IMR-90 (cell line): ENCODE data around the gene URAD. TPM values are rescaled to one million over a fixed set of nuclear protein-coding genes. Genes with fewer than 3 reads are reported as not detected.

Experiments
- ATAC-seq: fragments of 200-7000 bp; cut with Tn5 transposase; 2 replicates; pipeline ENCODE4 v1.9.1; 2020; ENCODE audit warnings: low read depth, mild to moderate bottlenecking, moderate library complexity
- BruUV-seq: library from RNA; stranded (reverse); fragments of 400-500 nt; replicated peaks from 2 replicates; lab custom pipeline; 2021; lab: Mats Ljungman, UMichigan
- CTCF ChIA-PET: fragments of 300-600 bp; formaldehyde crosslinking; extraction: SDS; loops from one replicate; lab custom pipeline; 2021; ENCODE audit warnings: antibody characterized with exemption; lab: Yijun Ruan, JAX
- POLR2A ChIA-PET: fragments of 300-600 bp; sonication (Branson Sonifier 250); formaldehyde crosslinking; loops from one replicate; lab custom pipeline; 2022; ENCODE audit warnings: antibody characterized with exemption; ENCODE audit not compliant: unreplicated experiment; lab: Charles Lee
- DNase-seq: peaks from one replicate; pipeline ENCODE4 v3.0.0; 2013
- H2AFZ ChIP-seq: replicated peaks from 2 replicates; pipeline ENCODE3; 2013; ENCODE audit warnings: low read length, mild to moderate bottlenecking; ENCODE audit not compliant: poor library complexity
- H2AK5ac ChIP-seq: 2 replicates; pipeline ENCODE4 v1.6.1; 2013; ENCODE audit warnings: low read depth, low read length, inconsistent platforms
- H2AK9ac ChIP-seq: replicated peaks from 2 replicates; pipeline ENCODE3; 2013; ENCODE audit warnings: mild to moderate bottlenecking, low read depth, low read length, moderate library complexity; ENCODE audit not compliant: poor library complexity
- H2BK120ac ChIP-seq: 2 replicates; pipeline ENCODE4 v1.6.1; 2013; ENCODE audit warnings: low read depth, low read length, inconsistent platforms
- H2BK15ac ChIP-seq: 3 replicates; pipeline ENCODE4 v1.6.1; 2013; ENCODE audit warnings: low read depth, low read length, inconsistent platforms
- H2BK20ac ChIP-seq: 2 replicates; pipeline ENCODE4 v1.6.1; 2013; ENCODE audit warnings: low read depth, mild to moderate bottlenecking, inconsistent platforms, low read length, moderate library complexity
- H2BK5ac ChIP-seq: 2 replicates; pipeline ENCODE4 v1.6.1; 2013; ENCODE audit warnings: mild to moderate bottlenecking, low read depth, low read length, inconsistent platforms; ENCODE audit not compliant: poor library complexity, severe bottlenecking
- H3K14ac ChIP-seq: replicated peaks from 2 replicates; pipeline ENCODE4 v1.6.1; 2013; ENCODE audit warnings: low read depth, low read length, inconsistent platforms
- H3K18ac ChIP-seq: 2 replicates; pipeline ENCODE4 v1.6.1; 2013; ENCODE audit warnings: low read depth, low read length, control low read depth
- H3K23ac ChIP-seq: 2 replicates; pipeline ENCODE4 v1.6.1; 2013; ENCODE audit warnings: low read depth, low read length, inconsistent platforms
- H3K27ac ChIP-seq: 2 replicates; pipeline ENCODE4 v1.5.1; 2013; ENCODE audit warnings: mild to moderate bottlenecking, control low read depth, low read length; ENCODE audit not compliant: insufficient read depth
- H3K27me3 ChIP-seq: 2 replicates; pipeline ENCODE4 v1.6.1; 2013; ENCODE audit warnings: low read length; ENCODE audit not compliant: control insufficient read depth, insufficient read depth
- H3K36me3 ChIP-seq: 2 replicates; pipeline ENCODE4 v1.6.1; 2013; ENCODE audit warnings: low read length, mixed read lengths; ENCODE audit not compliant: control insufficient read depth, insufficient read depth
- H3K4ac ChIP-seq: 2 replicates; pipeline ENCODE4 v1.6.1; 2013; ENCODE audit warnings: low read depth, low read length, inconsistent platforms
- H3K4me1 ChIP-seq: 2 replicates; pipeline ENCODE4 v1.6.1; 2013; ENCODE audit warnings: low read length, mixed read lengths; ENCODE audit not compliant: control insufficient read depth, insufficient read depth
- H3K4me2 ChIP-seq: 2 replicates; pipeline ENCODE4 v1.6.1; 2013; ENCODE audit warnings: low read depth, mild to moderate bottlenecking, control low read depth, low read length, moderate library complexity
- H3K4me3 ChIP-seq: 2 replicates; pipeline ENCODE4 v1.5.1; 2013; ENCODE audit warnings: low read depth, mild to moderate bottlenecking, control low read depth, low read length, moderate library complexity; ENCODE audit not compliant: insufficient read depth
- H3K56ac ChIP-seq: 2 replicates; pipeline ENCODE4 v1.6.1; 2013; ENCODE audit warnings: low read length, inconsistent platforms; ENCODE audit not compliant: insufficient read depth; ENCODE audit errors: extremely low read depth
- H3K79me1 ChIP-seq, 2 experiments: 2 replicates each; pipeline ENCODE4 v1.6.1; 2013; ENCODE audit warnings: low read length in 2 of 2, inconsistent platforms in 1 of 2, low read depth in 1 of 2
- H3K9ac ChIP-seq: 2 replicates; pipeline ENCODE4 v1.6.1; 2013; ENCODE audit warnings: low read depth, low read length, control low read depth
- H3K9me1 ChIP-seq: 2 replicates; pipeline ENCODE4 v1.6.1; 2013; ENCODE audit warnings: low read length, inconsistent platforms; ENCODE audit not compliant: insufficient read depth
- H3K9me3 ChIP-seq: 2 replicates; pipeline ENCODE4 v1.6.1; 2013; ENCODE audit warnings: low read length; ENCODE audit not compliant: control insufficient read depth, insufficient read depth
- H4K20me1 ChIP-seq: 2 replicates; pipeline ENCODE4 v1.6.1; 2013; ENCODE audit warnings: low read length, inconsistent platforms; ENCODE audit not compliant: insufficient read depth
- H4K5ac ChIP-seq: 2 replicates; pipeline ENCODE4 v1.6.1; 2013; ENCODE audit warnings: mild to moderate bottlenecking, low read depth, low read length, control low read depth
- H4K8ac ChIP-seq, 2 experiments: 2 replicates each; pipeline ENCODE4 v1.6.1; 2013; ENCODE audit warnings: low read depth in 2 of 2, low read length in 2 of 2, control low read depth in 1 of 2, inconsistent platforms in 1 of 2
- H4K91ac ChIP-seq: 2 replicates; pipeline ENCODE4 v1.6.1; 2013; ENCODE audit warnings: low read depth, low read length, inconsistent platforms; ENCODE audit not compliant: insufficient read depth
- BHLHE40 ChIP-seq: fragments of 150-350 bp; IDR thresholded peaks from 2 replicates; pipeline ENCODE4 v1.6.1; 2016; ENCODE audit warnings: mild to moderate bottlenecking, low read depth, low read length
- CEBPB ChIP-seq: IDR thresholded peaks from 2 replicates; pipeline ENCODE4 v1.6.1; 2012; ENCODE audit warnings: low read depth, low read length, improper control_type of control experiment
- CHD1 ChIP-seq: IDR thresholded peaks from 2 replicates; pipeline ENCODE4 v1.6.1; 2012; ENCODE audit warnings: low read depth, low read length, improper control_type of control experiment
- FOS ChIP-seq: fragments of 150-350 bp; IDR thresholded peaks from 2 replicates; pipeline ENCODE4 v1.6.1; 2016; ENCODE audit warnings: low read depth, low read length
- MAFK ChIP-seq: IDR thresholded peaks from 2 replicates; pipeline ENCODE4 v1.6.1; 2012; ENCODE audit warnings: low read depth, low read length, improper control_type of control experiment
- MAZ ChIP-seq: IDR thresholded peaks from 2 replicates; pipeline ENCODE4 v1.6.1; 2012; ENCODE audit warnings: low read depth, mild to moderate bottlenecking, low read length, improper control_type of control experiment, moderate library complexity, borderline replicate concordance
- MXI1 ChIP-seq: IDR thresholded peaks from 2 replicates; pipeline ENCODE4 v1.6.1; 2012; ENCODE audit warnings: low read depth, mild to moderate bottlenecking, low read length, moderate library complexity, borderline replicate concordance
- NFE2L2 ChIP-seq: fragments of 150-350 bp; IDR thresholded peaks from 2 replicates; pipeline ENCODE4 v1.6.1; 2016; ENCODE audit warnings: low read depth, mild to moderate bottlenecking, low read length
- POLR2A ChIP-seq: IDR thresholded peaks from 2 replicates; pipeline ENCODE4 v1.6.1; 2012; ENCODE audit warnings: mild to moderate bottlenecking, low read depth, low read length
- RAD21 ChIP-seq: IDR thresholded peaks from 2 replicates; pipeline ENCODE4 v1.6.1; 2012; ENCODE audit warnings: low read length, improper control_type of control experiment
- RCOR1 ChIP-seq: IDR thresholded peaks from 2 replicates; pipeline ENCODE4 v1.6.1; 2012; ENCODE audit warnings: mild to moderate bottlenecking, low read length, improper control_type of control experiment; ENCODE audit not compliant: insufficient replicate concordance
- RFX5 ChIP-seq: IDR thresholded peaks from 2 replicates; pipeline ENCODE4 v1.8.0; 2012; ENCODE audit warnings: low read depth, mild to moderate bottlenecking, low read length, moderate library complexity
- WGBS, 2 experiments: methylation state at CpG; one replicate each; pipeline versions ENCODE4 v1.1.5 to v1.1.7; 2013; ENCODE audit warnings: missing lambda C conversion rate in 2 of 2; ENCODE audit not compliant: insufficient read length in 1 of 2; ENCODE audit errors: extremely low coverage in 2 of 2; 5-methylcytosine and 5-hydroxymethylcytosine counted together
- dilution Hi-C: fragments of 300-500 bp; cut with HindIII; formaldehyde crosslinking; loops from one replicate; pipeline ENCODE4 v1.14.3; 2018; ENCODE audit warnings: low sequenced_read_pairs; ENCODE audit not compliant: unreplicated experiment
- in situ Hi-C: fragments of 300-500 bp; cut with MboI; formaldehyde crosslinking; loops from 3 replicates; pipeline ENCODE4 v1.14.3; 2019; ENCODE audit warnings: low sequenced_read_pairs, inconsistent platforms, mixed read lengths
- intact Hi-C: fragments of 100-400 bp; cut with micrococcal nuclease; formaldehyde crosslinking; loops from 2 replicates; pipeline ENCODE4 v1.10.0; 2022
- polyA plus RNA-seq, 3 experiments: library from polyadenylated mRNA; depleted of rRNA; stranded (reverse); fragments of >200 nt; gene quantifications; 2 replicates each; pipeline ENCODE4 v1.2.3, GENCODE V29; 2012; ENCODE audit warnings: low replicate concordance in 1 of 3
- total RNA-seq: library from RNA; depleted of rRNA; stranded (reverse); fragments of >200 nt; gene quantifications from 2 replicates; pipeline ENCODE4 v1.2.3, GENCODE V29; 2012
- TF ChIP-seq, protein P1 (sequence below): conservative IDR thresholded peaks from 2 replicates; pipeline ENCODE4 v1.5.1; 2012; ENCODE audit warnings: mild to moderate bottlenecking, low read depth, low read length, improper control_type of control experiment
- TF ChIP-seq, protein P2 (sequence below): fragments of 150-350 bp; IDR thresholded peaks from 2 replicates; pipeline ENCODE4 v1.6.1; 2016; ENCODE audit warnings: low read depth, mild to moderate bottlenecking, low read length, moderate library complexity, borderline replicate concordance
- TF ChIP-seq, protein P3 (sequence below): fragments of 150-350 bp; IDR thresholded peaks from 2 replicates; pipeline ENCODE4 v1.6.1; 2017; ENCODE audit warnings: mild to moderate bottlenecking, antibody characterized with exemption, low read length, low read depth

Gene URAD
- total and polyA plus RNA-seq, 2 of the 4 experiments (the other 2 are of a cell fraction), result not detected

DNA sequence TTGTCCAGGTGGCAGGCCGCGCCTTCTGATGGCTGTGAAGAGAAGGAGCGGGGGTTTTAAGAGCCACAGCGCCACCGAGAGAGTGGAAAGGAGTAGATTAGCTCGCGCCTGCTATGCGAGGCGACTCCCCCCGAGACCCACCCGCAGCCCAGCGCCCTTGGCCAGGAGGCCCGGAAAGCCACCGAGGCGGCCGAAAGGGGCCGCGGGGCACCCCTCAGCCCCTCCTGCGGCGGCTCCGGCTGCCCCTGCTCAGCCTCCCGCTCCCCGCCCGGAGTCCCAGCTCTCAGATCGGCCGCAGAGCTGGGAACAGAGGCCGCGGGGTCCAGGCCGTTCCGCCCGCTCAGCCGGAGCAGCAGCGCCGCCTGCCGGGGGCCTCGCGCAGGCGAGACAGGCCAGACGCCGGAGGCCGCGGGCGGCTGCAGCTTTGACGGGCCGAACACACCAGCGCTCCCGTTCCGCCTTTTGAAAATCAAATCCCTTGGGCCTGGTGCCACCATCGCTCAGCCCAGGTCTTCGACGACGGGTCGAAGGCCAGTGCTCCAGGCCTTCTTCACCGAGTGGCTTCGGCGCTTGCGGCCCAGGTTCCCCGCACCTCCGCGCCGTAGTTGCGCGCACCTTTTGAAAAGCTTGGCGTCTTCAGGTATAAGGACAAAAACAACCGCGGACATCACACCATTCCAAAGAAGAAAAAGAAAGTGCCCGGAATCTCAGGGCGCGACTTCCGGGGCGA, 34.7 kb downstream of the URAD start:
- peak; percentile 55 for DNase-seq
- no peaks in the 10 kb centered on the region for H3K36me3 ChIP-seq
- intact Hi-C loops (loop anchor here (5.0 to 10.0 kb wide), 2 partner anchors 87 to 579 kb away; no protein-coding TSS in a partner anchor), dilution Hi-C loops (no loop called here), in situ Hi-C loops (no loop called here)
- no peak overlapping the region for H2BK15ac ChIP-seq
- no peak overlapping the region for H2BK5ac ChIP-seq
- no peak overlapping the region for H3K4ac ChIP-seq
- peak; percentile 99 for ATAC-seq
- H2AK5ac ChIP-seq, result no peak overlapping the region
- WGBS, 2 experiments, result 1% methylated on average over 27 of the region's 71 CpGs; no CpG with 5 or more reads in 1 of the 2 experiments
- no TSS peak for BruUV-seq
- H2BK120ac ChIP-seq, result no peak overlapping the region
- H3K4me1 ChIP-seq, result no peaks in the 10 kb centered on the region
- H3K18ac ChIP-seq, result no peak overlapping the region
- H4K91ac ChIP-seq, result no peak overlapping the region
- H3K9me3 ChIP-seq, result no peaks in the 10 kb centered on the region
- peak overlapping the region; percentile 45 for H3K4me3 ChIP-seq
- H3K14ac ChIP-seq, result no peak overlapping the region
- no peak overlapping the region for H4K8ac ChIP-seq
- peaks cover 54% of the 10 kb centered on the region for H3K27me3 ChIP-seq
- no peak overlapping the region for H3K27ac ChIP-seq
- no peak overlapping the region for H4K5ac ChIP-seq
- H3K23ac ChIP-seq, result no peak overlapping the region; the same call in 1 of the 2 replicates
- no peaks in the 10 kb centered on the region for H3K79me1 ChIP-seq
- no peak overlapping the region for H2AK9ac ChIP-seq
- H3K9me1 ChIP-seq, result no peaks in the 10 kb centered on the region
- peak overlapping the region; percentile 64 for H3K4me2 ChIP-seq
- peak overlapping the region; percentile 92 for H2AFZ ChIP-seq
- CTCF ChIA-PET, result interaction anchor here (0.7 to 2.1 kb wide), 14 partner anchors 11 to 1185 kb away, joined by 3 to 10 read pairs (median 4); no protein-coding TSS in a partner anchor
- H4K20me1 ChIP-seq, result no peaks in the 10 kb centered on the region
- H3K9ac ChIP-seq, result no peak overlapping the region
- H2BK20ac ChIP-seq, result no peak overlapping the region
- POLR2A ChIA-PET, result interaction anchor here (0.6 kb wide), 1 partner anchor 346 kb away, joined by 3 read pairs; no protein-coding TSS in a partner anchor
- H3K56ac ChIP-seq, result no peak overlapping the region
- no peak for TF ChIP-seq FOS
- no peak for TF ChIP-seq POLR2A
- no peak for TF ChIP-seq MAFK
- no peak for TF ChIP-seq RFX5
- no peak for TF ChIP-seq RCOR1
- TF ChIP-seq NFE2L2, result no peak
- no peak for TF ChIP-seq MAZ
- TF ChIP-seq, protein P1, sequence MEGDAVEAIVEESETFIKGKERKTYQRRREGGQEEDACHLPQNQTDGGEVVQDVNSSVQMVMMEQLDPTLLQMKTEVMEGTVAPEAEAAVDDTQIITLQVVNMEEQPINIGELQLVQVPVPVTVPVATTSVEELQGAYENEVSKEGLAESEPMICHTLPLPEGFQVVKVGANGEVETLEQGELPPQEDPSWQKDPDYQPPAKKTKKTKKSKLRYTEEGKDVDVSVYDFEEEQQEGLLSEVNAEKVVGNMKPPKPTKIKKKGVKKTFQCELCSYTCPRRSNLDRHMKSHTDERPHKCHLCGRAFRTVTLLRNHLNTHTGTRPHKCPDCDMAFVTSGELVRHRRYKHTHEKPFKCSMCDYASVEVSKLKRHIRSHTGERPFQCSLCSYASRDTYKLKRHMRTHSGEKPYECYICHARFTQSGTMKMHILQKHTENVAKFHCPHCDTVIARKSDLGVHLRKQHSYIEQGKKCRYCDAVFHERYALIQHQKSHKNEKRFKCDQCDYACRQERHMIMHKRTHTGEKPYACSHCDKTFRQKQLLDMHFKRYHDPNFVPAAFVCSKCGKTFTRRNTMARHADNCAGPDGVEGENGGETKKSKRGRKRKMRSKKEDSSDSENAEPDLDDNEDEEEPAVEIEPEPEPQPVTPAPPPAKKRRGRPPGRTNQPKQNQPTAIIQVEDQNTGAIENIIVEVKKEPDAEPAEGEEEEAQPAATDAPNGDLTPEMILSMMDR, result peak; percentile 81
- TF ChIP-seq CEBPB, result no peak
- TF ChIP-seq, protein P2, sequence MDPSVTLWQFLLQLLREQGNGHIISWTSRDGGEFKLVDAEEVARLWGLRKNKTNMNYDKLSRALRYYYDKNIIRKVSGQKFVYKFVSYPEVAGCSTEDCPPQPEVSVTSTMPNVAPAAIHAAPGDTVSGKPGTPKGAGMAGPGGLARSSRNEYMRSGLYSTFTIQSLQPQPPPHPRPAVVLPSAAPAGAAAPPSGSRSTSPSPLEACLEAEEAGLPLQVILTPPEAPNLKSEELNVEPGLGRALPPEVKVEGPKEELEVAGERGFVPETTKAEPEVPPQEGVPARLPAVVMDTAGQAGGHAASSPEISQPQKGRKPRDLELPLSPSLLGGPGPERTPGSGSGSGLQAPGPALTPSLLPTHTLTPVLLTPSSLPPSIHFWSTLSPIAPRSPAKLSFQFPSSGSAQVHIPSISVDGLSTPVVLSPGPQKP, result no peak
- no peak for TF ChIP-seq MXI1
- peak; percentile 66 for TF ChIP-seq RAD21
- TF ChIP-seq, protein P3, sequence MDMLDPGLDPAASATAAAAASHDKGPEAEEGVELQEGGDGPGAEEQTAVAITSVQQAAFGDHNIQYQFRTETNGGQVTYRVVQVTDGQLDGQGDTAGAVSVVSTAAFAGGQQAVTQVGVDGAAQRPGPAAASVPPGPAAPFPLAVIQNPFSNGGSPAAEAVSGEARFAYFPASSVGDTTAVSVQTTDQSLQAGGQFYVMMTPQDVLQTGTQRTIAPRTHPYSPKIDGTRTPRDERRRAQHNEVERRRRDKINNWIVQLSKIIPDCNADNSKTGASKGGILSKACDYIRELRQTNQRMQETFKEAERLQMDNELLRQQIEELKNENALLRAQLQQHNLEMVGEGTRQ, result no peak
- no peak for TF ChIP-seq BHLHE40
- no peak for TF ChIP-seq CHD1
